ENCODE results near the gene GDF9.

The GDF9 gene

GRCh38 chr5:132865668-132866341 lies 464 bp downstream of the GDF9 start:
- TF ChIP-seq SPI1 (IDR thresholded peaks at IDR 0.05; ENCODE audit: borderline replicate concordance, low read depth) (no peak), GABPA (IDR thresholded peaks at IDR 0.05; ENCODE audit: low read depth) (no peak), POLR2AphosphoS5 (IDR thresholded peaks at IDR 0.05; ENCODE audit: low read depth) (no peak)
- TF ChIP-seq, protein P1, sequence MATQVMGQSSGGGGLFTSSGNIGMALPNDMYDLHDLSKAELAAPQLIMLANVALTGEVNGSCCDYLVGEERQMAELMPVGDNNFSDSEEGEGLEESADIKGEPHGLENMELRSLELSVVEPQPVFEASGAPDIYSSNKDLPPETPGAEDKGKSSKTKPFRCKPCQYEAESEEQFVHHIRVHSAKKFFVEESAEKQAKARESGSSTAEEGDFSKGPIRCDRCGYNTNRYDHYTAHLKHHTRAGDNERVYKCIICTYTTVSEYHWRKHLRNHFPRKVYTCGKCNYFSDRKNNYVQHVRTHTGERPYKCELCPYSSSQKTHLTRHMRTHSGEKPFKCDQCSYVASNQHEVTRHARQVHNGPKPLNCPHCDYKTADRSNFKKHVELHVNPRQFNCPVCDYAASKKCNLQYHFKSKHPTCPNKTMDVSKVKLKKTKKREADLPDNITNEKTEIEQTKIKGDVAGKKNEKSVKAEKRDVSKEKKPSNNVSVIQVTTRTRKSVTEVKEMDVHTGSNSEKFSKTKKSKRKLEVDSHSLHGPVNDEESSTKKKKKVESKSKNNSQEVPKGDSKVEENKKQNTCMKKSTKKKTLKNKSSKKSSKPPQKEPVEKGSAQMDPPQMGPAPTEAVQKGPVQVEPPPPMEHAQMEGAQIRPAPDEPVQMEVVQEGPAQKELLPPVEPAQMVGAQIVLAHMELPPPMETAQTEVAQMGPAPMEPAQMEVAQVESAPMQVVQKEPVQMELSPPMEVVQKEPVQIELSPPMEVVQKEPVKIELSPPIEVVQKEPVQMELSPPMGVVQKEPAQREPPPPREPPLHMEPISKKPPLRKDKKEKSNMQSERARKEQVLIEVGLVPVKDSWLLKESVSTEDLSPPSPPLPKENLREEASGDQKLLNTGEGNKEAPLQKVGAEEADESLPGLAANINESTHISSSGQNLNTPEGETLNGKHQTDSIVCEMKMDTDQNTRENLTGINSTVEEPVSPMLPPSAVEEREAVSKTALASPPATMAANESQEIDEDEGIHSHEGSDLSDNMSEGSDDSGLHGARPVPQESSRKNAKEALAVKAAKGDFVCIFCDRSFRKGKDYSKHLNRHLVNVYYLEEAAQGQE (IDR thresholded peaks at IDR 0.05; ENCODE audit: insufficient replicate concordance, low read depth), result no peak
- TF ChIP-seq, protein P2, sequence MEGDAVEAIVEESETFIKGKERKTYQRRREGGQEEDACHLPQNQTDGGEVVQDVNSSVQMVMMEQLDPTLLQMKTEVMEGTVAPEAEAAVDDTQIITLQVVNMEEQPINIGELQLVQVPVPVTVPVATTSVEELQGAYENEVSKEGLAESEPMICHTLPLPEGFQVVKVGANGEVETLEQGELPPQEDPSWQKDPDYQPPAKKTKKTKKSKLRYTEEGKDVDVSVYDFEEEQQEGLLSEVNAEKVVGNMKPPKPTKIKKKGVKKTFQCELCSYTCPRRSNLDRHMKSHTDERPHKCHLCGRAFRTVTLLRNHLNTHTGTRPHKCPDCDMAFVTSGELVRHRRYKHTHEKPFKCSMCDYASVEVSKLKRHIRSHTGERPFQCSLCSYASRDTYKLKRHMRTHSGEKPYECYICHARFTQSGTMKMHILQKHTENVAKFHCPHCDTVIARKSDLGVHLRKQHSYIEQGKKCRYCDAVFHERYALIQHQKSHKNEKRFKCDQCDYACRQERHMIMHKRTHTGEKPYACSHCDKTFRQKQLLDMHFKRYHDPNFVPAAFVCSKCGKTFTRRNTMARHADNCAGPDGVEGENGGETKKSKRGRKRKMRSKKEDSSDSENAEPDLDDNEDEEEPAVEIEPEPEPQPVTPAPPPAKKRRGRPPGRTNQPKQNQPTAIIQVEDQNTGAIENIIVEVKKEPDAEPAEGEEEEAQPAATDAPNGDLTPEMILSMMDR (IDR thresholded peaks at IDR 0.05; ENCODE audit: insufficient read depth, low read length), result no peak
- H3K27me3 ChIP-seq (ENCODE audit: insufficient read depth, poor library complexity, severe bottlenecking), result no peaks in the 10 kb centered on the region
- no peak for DNase-seq (ENCODE audit: low read depth in 1 of 2, low spot score in 1 of 2)
- H3K27ac ChIP-seq (replicated peaks), result peak overlapping the region; percentile 94
- H3K4me3 ChIP-seq (replicated peaks; ENCODE audit: insufficient read depth, low read length), result peak overlapping the region; percentile 69

DNA sequence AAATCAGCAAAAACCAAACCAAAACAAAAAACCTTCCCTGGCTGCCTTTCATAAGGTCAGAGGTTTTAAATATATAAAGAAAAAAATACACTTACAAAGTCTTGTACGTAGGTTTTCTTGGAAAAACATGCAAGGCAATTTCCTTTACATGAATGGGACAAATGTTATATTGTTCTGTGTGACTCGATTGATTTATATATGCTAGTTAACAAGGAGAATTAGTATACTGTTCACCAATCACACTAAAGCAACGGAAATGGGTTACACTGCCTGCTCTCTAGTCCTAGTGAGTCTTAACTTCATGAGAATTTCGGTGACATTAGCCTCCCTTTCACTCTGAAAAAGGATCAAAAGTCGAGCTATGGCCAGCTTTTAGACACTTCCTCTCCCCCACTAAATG lies 5.5 kb downstream of the GDF9 start:
- DNase-seq (ENCODE audit: low read depth in 1 of 2, low spot score in 1 of 2), result no peak
- TF ChIP-seq, protein P2 (IDR thresholded peaks at IDR 0.05; ENCODE audit: insufficient read depth, low read length), result no peak
- TF ChIP-seq SPI1 (IDR thresholded peaks at IDR 0.05; ENCODE audit: borderline replicate concordance, low read depth) (no peak), POLR2AphosphoS5 (IDR thresholded peaks at IDR 0.05; ENCODE audit: low read depth) (no peak), GABPA (IDR thresholded peaks at IDR 0.05; ENCODE audit: low read depth) (no peak)
- TF ChIP-seq, protein P1 (IDR thresholded peaks at IDR 0.05; ENCODE audit: insufficient replicate concordance, low read depth), result no peak
- H3K4me3 ChIP-seq (replicated peaks; ENCODE audit: insufficient read depth, low read length), result no peak overlapping the region

GRCh38 chr5:132859889-132860437 lies 6.3 kb downstream of the GDF9 start:
- no peaks in the 10 kb centered on the region for H3K27me3 ChIP-seq (ENCODE audit: insufficient read depth, poor library complexity, severe bottlenecking)
- DNase-seq (ENCODE audit: low read depth in 1 of 2, low spot score in 1 of 2), result no peak
- no peak overlapping the region for H3K27ac ChIP-seq (replicated peaks)
- no peak for TF ChIP-seq GABPA (IDR thresholded peaks at IDR 0.05; ENCODE audit: low read depth)
- TF ChIP-seq, protein P2 (IDR thresholded peaks at IDR 0.05; ENCODE audit: insufficient read depth, low read length), result no peak
- no peak overlapping the region for H3K4me3 ChIP-seq (replicated peaks; ENCODE audit: insufficient read depth, low read length)

More for the DNA sequence above, 5.5 kb downstream of the GDF9 start:
- Histone ChIP-seq H3K27me3 (ENCODE audit: insufficient read depth, poor library complexity, severe bottlenecking) (no peaks in the 10 kb centered on the region), H3K27ac (replicated peaks) (no peak overlapping the region)
